ENCODE data around the gene ATRX.
"Not testable (repeated sequence)": the region's sequence is repeated elsewhere in the genome, so short reads cannot be mapped to it uniquely, and the experiment has no call there.

The ATRX gene

DNA sequence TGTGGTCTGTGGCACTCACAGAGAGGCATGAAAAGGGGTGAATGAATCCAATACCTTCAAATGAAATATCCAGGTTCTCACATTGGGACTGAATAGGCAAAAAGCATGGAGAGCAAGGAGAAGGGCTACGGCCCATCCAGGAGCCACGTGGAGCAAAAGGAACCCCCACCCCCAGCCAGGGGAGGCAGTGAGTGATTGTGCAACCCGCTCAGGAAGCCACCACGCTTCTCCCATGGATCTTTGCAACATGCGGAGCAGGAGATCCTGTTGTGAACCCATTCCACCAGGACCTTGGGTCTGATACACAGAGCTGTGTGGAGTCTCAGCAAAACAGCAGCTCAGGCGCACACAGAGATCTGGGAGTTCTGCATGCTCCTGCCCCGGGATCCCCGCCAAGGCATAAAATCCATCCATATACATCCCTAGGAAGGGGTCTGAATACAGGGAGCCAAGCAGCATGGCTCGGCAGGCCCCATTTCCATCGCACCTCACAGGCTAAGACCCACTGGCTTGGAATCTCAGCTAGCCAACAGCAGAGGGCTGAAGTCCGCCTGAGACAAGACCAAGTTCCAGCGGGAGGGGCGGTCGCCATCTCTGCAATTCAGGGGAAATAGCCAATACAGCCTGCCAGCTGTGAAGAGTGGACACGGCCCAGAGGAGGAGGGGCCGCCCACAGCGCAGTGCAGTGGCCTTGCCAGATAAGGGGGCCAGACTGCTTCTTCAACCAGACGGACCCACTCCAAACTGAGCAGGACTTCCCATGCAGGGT is 258.6 kb downstream of the ATRX start:
- H3K4me3 ChIP-seq (ENCODE audit: low read length) = no peak overlapping the region
- H3K36me3 ChIP-seq (ENCODE audit: insufficient read depth, low read length) = no peaks in the 10 kb centered on the region
- no peak overlapping the region for H3K4me2 ChIP-seq (ENCODE audit: low read length)
- H3K9me3 ChIP-seq (replicated peaks; ENCODE audit: low read length) = no peaks in the 10 kb centered on the region
- no peaks in the 10 kb centered on the region for H3K4me1 ChIP-seq (ENCODE audit: control insufficient read depth, insufficient read depth, low read length)
- no peak overlapping the region for H3K9ac ChIP-seq (ENCODE audit: low read depth, low read length)
- no peaks in the 10 kb centered on the region for H3K27me3 ChIP-seq (ENCODE audit: control insufficient read depth, insufficient read depth, low read length)

DNA sequence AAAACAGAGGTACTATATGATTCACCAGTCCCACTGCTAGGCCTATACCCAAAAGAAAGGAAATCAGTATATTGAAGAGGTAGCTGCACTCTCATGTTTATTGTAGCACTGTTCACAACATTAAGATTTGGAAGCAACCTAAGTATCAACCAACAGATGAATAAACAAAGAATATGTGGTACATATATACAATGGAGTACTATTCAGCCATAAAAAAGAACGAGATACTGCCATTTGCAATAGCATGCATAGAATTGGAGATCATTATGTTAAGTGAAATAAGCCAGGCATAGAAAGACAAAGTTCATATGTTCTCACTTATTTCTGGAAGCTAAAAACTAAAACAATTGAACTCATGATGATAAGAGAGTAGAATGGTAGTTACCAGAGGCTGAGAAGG is 266.3 kb downstream of the ATRX start:
- Histone ChIP-seq H3K36me3 (ENCODE audit: insufficient read depth, low read length) (peaks cover 15% of the 10 kb centered on the region), H3K9me3 (replicated peaks; ENCODE audit: low read length) (no peaks in the 10 kb centered on the region), H3K4me3 (ENCODE audit: low read length) (no peak overlapping the region), H3K9ac (ENCODE audit: low read depth, low read length) (no peak overlapping the region), H3K27me3 (ENCODE audit: control insufficient read depth, insufficient read depth, low read length) (no peaks in the 10 kb centered on the region), H3K4me1 (ENCODE audit: control insufficient read depth, insufficient read depth, low read length) (no peaks in the 10 kb centered on the region), H3K4me2 (ENCODE audit: low read length) (no peak overlapping the region)

DNA sequence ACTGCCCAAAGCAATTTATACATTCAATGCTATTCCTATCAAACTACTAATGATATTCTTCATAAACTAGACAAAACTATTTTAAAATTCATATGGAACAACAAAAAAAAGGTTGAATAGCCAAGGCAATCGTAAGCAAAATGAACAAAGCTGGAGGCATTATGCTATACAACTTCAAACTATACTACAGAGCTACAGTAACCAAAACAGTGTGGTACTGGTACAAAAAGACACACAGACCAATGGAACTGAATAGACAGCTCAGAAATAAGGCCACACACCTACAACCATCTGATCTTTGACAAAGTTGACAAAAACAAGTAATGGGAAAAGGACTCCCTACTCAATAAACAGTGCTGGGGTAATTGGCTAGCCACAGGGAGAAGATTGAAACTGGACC is 271.8 kb downstream of the ATRX start:
- Histone ChIP-seq H3K36me3 (ENCODE audit: insufficient read depth, low read length) (peaks cover 3% of the 10 kb centered on the region), H3K27me3 (ENCODE audit: control insufficient read depth, insufficient read depth, low read length) (no peaks in the 10 kb centered on the region), H3K9ac (ENCODE audit: low read depth, low read length) (no peak overlapping the region), H3K4me1 (ENCODE audit: control insufficient read depth, insufficient read depth, low read length) (no peaks in the 10 kb centered on the region), H3K9me3 (replicated peaks; ENCODE audit: low read length) (peaks cover 5% of the 10 kb centered on the region), H3K4me3 (ENCODE audit: low read length) (no peak overlapping the region), H3K4me2 (ENCODE audit: low read length) (no peak overlapping the region)

DNA sequence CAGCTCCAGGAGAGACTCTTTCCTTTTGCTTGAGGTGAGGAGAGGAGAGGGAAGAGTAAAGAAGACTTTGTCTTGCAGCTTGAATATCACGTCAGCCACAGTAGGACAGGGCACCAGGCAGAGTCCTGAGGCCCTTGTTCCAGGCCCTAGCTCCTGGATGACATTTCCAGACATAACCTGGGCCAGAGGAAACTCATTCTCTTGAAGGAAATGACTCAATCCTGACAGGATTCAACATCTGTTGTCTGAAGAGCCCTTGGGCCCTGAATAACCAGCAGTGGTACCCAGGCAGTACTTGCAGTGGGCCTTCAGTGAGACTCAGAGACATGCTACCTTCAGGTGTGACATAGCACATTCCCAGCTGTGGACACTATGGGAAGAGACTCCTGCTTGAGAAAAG is 276.0 kb downstream of the ATRX start:
- no peak overlapping the region for H3K9ac ChIP-seq (ENCODE audit: low read depth, low read length)
- H3K4me1 ChIP-seq (ENCODE audit: control insufficient read depth, insufficient read depth, low read length) = peaks cover 6% of the 10 kb centered on the region
- H3K36me3 ChIP-seq (ENCODE audit: insufficient read depth, low read length) = peaks cover 3% of the 10 kb centered on the region

DNA sequence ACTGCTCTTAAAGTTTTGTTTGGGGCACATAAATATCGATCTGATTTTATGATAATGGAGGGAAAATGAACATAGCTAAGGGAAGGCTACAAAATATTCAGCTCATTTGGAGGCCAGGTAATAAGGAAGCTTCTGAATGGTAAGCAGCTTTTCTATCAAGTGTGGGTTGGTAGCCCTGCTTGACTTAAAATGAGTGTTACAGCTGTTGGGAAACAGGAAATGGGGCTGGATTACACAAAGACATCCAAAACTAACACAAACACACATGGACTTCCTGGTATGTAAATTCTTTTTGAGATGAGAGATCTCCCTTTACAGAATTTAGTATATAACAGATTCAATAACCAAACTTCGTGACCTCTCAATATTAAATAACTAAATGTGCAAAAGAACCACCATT is 280.8 kb downstream of the ATRX start:
- peak overlapping the region; percentile 20 for H3K4me2 ChIP-seq (ENCODE audit: low read length)
- no peak overlapping the region for H3K9ac ChIP-seq (ENCODE audit: low read depth, low read length)
- H3K36me3 ChIP-seq (ENCODE audit: insufficient read depth, low read length) = peaks cover 3% of the 10 kb centered on the region
- H3K27me3 ChIP-seq (ENCODE audit: control insufficient read depth, insufficient read depth, low read length) = no peaks in the 10 kb centered on the region
- H3K4me1 ChIP-seq (ENCODE audit: control insufficient read depth, insufficient read depth, low read length) = peaks cover 8% of the 10 kb centered on the region
- H3K9me3 ChIP-seq (replicated peaks; ENCODE audit: low read length) = no peaks in the 10 kb centered on the region
- no peak overlapping the region for H3K4me3 ChIP-seq (ENCODE audit: low read length)

More for the DNA sequence above, 276.0 kb downstream of the ATRX start:
- H3K4me2 ChIP-seq (ENCODE audit: low read length) = no peak overlapping the region
- no peaks in the 10 kb centered on the region for H3K27me3 ChIP-seq (ENCODE audit: control insufficient read depth, insufficient read depth, low read length)
- peaks cover 5% of the 10 kb centered on the region for H3K9me3 ChIP-seq (replicated peaks; ENCODE audit: low read length)
- H3K4me3 ChIP-seq (ENCODE audit: low read length) = no peak overlapping the region

DNA sequence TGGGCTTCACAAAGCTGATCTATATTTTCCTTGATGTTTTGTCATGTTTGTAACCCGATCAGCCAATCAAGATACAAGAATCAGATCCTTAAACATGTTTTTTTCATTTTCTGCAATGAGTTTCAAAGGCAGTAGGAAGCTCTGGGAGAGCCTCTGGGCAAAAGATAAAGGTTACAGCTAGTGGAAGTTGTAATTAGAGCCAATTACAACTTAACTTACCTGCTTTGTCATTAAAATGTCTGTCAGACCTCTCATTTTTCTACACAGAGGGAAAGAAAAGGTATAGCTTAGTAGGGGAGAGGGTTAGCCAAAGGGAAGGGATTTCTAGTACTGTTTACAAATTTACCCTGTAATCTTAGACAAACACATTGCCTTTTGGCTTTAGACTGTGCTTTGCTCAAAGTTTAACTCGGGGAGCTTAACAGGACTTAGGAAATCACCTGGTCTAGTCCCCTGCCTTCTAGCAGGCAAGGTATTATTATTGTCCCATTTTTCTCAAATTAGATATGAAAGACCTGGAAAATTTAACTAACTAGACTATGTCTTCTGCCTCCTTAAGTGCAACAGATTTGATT is 283.0 kb downstream of the ATRX start:
- Histone ChIP-seq H3K9ac (ENCODE audit: low read depth, low read length) (no peak overlapping the region), H3K27me3 (ENCODE audit: control insufficient read depth, insufficient read depth, low read length) (no peaks in the 10 kb centered on the region), H3K36me3 (ENCODE audit: insufficient read depth, low read length) (no peaks in the 10 kb centered on the region), H3K4me2 (ENCODE audit: low read length) (no peak overlapping the region), H3K9me3 (replicated peaks; ENCODE audit: low read length) (no peaks in the 10 kb centered on the region), H3K4me3 (ENCODE audit: low read length) (no peak overlapping the region), H3K4me1 (ENCODE audit: control insufficient read depth, insufficient read depth, low read length) (peaks cover 8% of the 10 kb centered on the region)

DNA sequence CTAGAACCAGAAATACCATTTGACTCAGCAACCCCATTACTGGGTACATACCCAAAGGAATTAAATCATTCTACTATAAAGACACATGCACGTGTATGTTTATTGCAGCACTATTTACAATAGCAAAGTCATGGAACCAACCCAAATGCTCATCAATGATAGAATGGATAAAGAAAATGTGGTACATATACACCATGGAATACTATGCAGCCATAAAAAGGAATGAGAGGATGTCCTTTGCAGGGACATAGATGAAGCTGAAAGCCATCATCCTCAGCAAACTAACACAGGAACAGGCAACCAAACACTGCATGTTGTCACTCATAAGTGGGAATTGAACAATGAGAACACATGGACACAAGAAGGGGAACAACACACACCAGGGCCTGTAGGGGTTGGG is 285.9 kb downstream of the ATRX start:
- not testable (repeated sequence) for H3K9ac ChIP-seq (ENCODE audit: low read depth, low read length)

DNA sequence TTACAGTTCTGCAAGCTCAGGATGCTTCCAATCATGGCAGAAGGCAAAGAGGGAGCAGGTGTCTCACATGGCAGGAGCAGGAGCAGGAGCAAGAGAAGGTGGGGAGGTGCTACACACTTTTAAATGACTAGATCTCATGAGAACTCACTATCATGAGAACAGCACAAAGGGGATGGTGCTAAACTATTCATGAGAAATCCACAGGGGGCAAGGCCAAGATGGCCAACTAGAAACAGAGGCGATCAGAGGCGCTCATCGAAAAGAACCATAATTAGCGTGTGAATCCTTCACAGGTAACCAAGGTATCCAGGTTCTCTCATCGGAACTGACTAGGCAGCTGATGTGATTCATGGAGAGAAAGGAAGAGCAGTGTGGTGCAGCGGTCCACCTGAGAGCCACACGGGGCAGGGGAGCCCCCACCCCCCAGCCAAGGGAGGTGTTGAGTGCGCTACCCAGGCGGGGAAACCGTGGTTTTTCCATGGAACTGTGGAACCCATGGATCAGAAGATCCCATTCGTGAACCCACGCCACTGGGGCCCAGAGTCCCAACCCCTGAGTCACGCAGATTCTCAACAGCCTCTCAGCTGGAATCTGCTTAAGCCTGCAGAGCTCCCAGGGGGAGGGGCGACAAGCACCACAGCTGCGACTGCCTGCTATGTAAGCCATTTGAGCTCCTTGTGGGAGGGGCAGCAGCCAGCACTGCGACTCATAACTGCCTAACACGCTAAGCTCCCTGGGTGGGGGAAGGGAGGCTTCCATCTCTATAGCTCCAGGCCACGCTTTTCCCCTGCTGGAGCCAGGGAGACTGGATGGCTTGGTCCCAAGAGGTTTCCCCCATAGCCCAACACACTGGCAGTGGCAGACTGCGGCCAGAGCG is 292.1 kb downstream of the ATRX start:
- Histone ChIP-seq H3K36me3 (ENCODE audit: insufficient read depth, low read length) (no peaks in the 10 kb centered on the region), H3K9me3 (replicated peaks; ENCODE audit: low read length) (no peaks in the 10 kb centered on the region), H3K4me2 (ENCODE audit: low read length) (no peak overlapping the region), H3K4me1 (ENCODE audit: control insufficient read depth, insufficient read depth, low read length) (peaks cover 4% of the 10 kb centered on the region), H3K27me3 (ENCODE audit: control insufficient read depth, insufficient read depth, low read length) (peaks cover 4% of the 10 kb centered on the region), H3K9ac (ENCODE audit: low read depth, low read length) (no peak overlapping the region), H3K4me3 (ENCODE audit: low read length) (no peak overlapping the region)

More for the DNA sequence above, 285.9 kb downstream of the ATRX start:
- H3K36me3 ChIP-seq (ENCODE audit: insufficient read depth, low read length); H3K9me3 ChIP-seq (replicated peaks; ENCODE audit: low read length); H3K27me3 ChIP-seq (ENCODE audit: control insufficient read depth, insufficient read depth, low read length); H3K4me1 ChIP-seq (ENCODE audit: control insufficient read depth, insufficient read depth, low read length); H3K4me3 ChIP-seq (ENCODE audit: low read length); H3K4me2 ChIP-seq (ENCODE audit: low read length): not testable (repeated sequence)

DNA sequence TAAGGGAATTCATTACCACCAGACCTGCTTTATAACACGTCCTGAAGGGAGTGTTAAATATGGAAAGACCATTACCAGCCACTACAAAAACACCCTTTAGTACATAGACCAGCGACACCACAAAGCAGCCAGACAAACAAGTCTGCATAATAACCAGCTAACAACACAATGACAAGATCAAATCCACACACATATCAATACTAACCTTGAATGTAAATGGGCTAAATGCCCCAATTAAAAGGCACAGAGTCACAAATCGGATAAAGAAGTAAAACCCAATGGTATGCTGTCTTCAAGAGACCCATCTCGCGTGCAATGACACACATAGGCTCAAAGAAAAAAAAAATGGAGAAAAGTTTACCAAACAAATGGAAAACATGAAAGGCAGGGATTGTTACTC is 302.0 kb downstream of the ATRX start:
- Histone ChIP-seq H3K9me3 (replicated peaks; ENCODE audit: low read length) (no peaks in the 10 kb centered on the region), H3K4me1 (ENCODE audit: control insufficient read depth, insufficient read depth, low read length) (no peaks in the 10 kb centered on the region), H3K36me3 (ENCODE audit: insufficient read depth, low read length) (no peaks in the 10 kb centered on the region), H3K9ac (ENCODE audit: low read depth, low read length) (no peak overlapping the region), H3K4me3 (ENCODE audit: low read length) (no peak overlapping the region), H3K27me3 (ENCODE audit: control insufficient read depth, insufficient read depth, low read length) (no peaks in the 10 kb centered on the region), H3K4me2 (ENCODE audit: low read length) (no peak overlapping the region)

DNA sequence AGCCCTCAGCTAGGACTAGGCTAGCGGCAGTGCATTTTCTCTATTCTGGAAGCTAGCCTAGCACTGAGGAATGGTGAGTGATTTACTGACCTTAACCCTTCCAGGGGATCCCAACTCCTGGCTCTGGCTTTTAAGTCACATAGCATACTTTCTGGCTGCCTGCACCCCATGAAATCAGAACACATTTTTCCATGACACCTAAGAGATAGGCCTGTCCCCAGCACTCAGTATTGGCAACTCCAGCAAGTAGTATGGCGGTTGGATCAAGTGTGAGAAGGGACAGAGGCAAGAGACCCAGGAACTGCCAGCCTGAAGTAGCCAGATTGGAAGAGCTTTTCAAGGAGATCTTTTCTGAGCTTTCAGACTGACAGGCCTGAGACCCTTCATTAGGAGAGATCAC is 330.6 kb downstream of the ATRX start:
- Histone ChIP-seq H3K4me2 (ENCODE audit: low read length) (no peak overlapping the region), H3K4me3 (ENCODE audit: low read length) (no peak overlapping the region), H3K9me3 (replicated peaks; ENCODE audit: low read length) (no peaks in the 10 kb centered on the region), H3K27me3 (ENCODE audit: control insufficient read depth, insufficient read depth, low read length) (no peaks in the 10 kb centered on the region), H3K4me1 (ENCODE audit: control insufficient read depth, insufficient read depth, low read length) (peaks cover 13% of the 10 kb centered on the region), H3K9ac (ENCODE audit: low read depth, low read length) (no peak overlapping the region), H3K36me3 (ENCODE audit: insufficient read depth, low read length) (no peaks in the 10 kb centered on the region)

Measured in skeletal muscle satellite cell (primary cell).